COLO829 (cell line): ENCODE data around the gene CYB561A3.

Source experiments
- DNase-seq: peaks from one replicate; pipeline ENCODE4 v3.0.0; 2012; ENCODE audit warnings: low spot score

CYB561A3 gene

DNA sequence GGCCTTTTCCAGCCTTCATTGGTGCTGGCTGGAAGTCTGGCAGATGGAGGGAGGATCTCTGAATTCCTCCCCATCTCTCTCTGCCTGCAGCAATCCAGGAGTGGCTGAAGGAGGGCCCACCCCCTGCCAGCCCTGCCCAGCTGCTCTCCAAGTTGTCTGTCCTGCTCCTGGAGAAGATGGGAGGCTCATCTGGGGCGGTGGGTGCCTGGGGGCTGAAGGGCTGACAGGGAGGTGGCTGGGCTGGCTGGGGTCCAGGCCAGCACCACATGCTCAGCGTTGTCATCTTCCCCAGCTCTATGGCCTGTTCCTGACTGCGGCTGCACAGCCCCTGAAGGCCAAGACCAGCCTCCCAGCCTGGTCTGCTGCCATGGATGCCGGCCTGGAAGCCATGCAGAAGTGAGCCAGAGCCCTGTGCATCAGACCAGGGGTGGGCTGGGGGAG is 16.5 kb downstream of the CYB561A3 start:
- DNase-seq = no peak

DNA sequence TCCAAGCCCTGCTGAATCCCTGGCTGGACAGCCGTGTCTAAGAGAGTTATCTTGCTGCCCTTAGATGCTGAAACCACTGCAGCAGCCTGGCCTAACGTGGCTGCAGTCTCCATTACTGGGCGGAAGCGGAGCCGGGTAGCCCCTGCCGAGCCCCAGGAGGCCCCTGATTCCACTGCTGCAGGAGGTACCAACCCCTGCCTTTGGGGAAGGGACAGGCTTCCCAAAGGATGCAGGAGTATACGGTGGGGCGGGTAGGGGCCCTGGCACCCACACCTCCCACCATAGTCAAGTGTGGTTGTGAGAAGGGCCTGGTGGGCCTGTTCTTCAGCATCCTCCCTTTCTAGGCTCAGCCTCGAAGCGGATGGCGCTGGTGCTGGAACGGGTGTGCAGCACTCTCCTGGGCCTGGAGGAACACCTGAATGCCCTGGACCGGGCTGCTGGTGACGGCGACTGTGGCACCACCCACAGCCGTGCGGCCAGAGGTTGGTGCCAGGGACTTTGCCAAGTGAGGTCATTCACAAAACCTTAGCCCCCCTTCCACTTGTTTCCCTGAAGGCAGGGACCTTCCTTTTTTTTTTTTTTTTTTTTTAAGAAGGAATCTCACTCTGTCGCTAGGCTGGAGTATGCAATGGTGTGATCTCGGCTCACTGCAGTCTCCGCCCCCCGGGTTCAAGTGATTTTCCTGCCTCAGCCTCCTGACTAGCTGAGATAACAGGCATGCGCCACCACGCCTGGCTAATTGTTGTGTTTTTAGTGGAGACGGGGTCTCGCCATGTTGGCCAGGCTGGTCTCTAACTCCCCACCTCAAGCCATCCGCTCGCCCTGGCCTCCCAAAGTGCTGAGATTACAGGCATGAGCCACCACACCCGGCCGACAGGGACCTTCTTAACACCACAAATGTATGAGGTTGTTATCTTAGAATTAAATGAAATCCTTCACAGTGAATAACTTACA is 17.6 kb downstream of the CYB561A3 start:
- DNase-seq = no peak

DNA sequence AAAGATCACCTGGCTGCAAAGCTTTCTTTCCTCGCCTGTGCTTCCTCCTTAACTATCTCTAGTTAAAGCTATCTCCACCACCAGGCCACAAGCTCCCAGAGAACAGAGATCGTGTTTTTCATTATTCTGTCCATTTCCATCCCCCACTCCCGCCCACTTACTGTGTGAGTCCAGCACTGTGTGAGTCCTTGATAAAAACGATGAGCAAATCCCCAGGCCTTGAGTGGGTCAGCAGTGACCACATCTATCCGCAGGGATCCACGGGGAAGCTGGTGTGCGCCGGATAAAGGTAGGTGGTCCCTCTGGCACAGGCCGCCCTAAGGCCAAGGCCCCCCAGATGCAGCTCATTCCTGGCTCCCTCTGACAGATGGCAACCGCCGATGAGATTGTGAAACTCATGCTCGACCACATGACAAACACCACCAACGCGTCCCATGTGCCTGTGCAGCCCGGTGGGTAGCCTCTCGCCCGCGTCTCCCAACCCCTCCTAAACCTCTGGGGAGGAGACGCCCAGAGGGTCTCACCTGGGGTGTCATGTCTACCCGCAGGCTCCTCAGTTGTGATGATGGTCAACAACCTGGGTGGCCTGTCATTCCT is 19.4 kb downstream of the CYB561A3 start:
- no peak for DNase-seq

DNA sequence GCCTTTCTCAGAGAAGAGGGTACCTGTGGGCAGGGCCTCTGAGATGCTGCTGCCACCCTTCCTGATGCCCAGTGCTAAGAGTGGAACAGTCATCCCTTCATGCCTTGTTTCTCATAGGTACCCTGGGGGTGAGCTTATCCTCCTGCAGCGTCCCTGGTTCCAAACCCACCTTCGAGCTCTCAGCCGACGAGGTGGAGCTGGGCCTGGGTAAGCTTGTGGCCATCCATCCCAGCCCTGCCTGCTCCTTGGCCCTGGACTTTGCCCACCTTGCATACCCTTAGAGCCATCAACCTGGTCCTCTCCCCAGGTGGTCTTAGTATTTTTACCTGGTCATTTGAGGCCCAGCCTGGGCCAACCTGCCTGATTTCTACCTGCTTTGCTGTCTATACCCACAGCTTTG is 20.0 kb downstream of the CYB561A3 start:
- no peak for DNase-seq

DNA sequence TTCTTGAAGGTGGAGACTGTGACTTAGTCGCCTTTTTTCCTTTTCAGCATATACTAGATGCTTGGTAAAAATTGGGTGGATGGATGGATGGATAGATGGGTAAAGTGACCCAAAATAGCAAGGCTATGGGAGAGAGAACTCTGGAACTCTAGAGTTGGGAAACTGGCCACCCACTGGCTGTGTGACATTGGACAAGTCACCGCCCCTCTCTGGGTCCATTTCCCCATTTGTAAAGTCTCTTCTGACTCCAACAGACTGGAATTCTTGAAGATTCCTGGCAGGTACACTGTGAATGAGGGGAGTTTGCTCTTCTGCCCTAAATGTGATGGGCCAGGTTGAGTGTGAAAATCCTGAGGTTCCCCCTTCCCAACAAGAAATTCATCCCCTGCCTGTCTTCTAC is 20.7 kb downstream of the CYB561A3 start:
- DNase-seq = no peak

DNA sequence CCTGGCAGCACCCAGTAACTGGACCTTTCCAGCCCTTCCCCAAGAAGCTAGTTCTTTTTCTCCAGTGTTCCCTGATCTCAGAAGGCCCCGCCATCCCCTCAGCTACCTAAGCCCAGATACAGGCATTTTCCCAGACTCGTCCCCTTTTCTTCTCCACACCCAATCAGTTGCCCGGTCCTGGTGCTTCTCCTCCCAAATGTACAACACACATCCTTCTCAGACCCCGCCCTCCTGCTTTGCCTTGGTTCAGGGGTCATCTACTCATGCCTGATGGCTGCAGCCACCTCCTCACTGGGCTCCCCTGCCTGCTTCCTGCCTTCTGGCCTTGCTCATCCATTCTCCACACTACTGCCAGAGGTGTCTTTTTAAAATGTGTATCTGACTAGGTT is 22.2 kb downstream of the CYB561A3 start:
- DNase-seq = no peak

DNA sequence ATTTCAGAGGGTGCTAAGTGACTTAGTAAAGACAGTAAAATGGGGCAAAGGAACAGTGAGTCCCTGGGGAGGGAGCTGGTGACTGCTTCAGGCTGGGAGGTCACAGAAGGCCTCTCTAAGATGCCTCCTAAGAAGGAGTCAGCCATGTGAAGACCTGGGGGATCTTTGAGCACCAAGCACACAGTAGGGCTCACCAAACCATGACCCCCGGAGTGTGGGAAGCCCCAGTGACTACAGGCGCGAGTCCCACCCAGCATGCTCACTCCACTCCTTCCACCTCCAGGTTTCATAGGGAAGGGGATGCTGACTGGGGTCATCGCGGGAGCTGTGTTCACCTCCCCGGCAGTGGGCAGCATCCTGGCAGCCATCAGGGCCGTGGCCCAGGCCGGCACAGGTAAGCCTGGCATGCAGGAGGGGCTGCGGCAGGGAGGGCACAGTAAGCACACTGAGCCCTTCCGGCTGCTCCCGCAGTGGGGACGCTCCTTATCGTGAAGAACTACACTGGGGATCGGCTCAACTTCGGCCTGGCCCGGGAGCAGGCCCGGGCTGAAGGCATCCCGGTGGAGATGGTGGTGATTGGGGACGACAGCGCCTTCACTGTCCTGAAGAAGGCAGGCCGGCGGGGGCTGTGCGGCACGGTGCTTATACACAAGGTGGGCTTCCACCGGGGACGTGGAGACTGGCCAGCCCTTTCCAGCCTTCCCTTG is 22.7 kb downstream of the CYB561A3 start:
- no peak for DNase-seq

DNA sequence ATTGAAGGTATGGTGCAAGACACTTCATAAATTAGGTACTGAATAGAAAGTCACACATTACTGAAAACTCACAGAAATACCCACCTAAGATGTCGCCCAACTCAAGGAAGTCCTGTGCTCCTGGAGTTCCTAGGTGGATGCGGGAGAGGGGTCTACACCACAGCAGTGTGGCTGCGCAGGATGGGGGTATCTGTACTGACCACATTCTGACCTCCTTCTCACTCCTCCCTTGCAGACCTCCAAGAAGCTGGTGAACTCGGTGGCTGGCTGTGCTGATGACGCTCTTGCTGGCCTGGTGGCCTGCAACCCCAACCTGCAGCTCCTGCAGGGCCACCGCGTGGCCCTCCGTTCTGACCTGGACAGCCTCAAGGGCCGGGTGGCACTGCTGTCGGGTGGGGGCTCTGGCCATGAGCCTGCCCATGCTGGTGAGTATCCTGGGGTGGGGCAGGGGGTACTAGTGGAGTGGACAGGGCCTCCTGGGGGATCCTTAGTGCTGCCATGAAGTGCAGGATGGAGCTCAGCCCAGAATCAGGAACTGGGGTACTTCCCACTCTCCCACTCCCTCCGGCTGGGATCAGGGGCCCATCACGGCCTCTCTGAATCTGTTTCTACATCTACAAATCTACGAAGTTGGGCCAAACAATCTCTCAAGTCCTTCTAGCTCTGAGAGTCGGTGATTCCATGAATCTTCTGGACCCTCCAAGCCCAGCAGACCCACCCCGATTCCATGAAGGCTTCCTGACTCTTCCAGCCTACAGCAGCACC is 23.8 kb downstream of the CYB561A3 start:
- no peak for DNase-seq

DNA sequence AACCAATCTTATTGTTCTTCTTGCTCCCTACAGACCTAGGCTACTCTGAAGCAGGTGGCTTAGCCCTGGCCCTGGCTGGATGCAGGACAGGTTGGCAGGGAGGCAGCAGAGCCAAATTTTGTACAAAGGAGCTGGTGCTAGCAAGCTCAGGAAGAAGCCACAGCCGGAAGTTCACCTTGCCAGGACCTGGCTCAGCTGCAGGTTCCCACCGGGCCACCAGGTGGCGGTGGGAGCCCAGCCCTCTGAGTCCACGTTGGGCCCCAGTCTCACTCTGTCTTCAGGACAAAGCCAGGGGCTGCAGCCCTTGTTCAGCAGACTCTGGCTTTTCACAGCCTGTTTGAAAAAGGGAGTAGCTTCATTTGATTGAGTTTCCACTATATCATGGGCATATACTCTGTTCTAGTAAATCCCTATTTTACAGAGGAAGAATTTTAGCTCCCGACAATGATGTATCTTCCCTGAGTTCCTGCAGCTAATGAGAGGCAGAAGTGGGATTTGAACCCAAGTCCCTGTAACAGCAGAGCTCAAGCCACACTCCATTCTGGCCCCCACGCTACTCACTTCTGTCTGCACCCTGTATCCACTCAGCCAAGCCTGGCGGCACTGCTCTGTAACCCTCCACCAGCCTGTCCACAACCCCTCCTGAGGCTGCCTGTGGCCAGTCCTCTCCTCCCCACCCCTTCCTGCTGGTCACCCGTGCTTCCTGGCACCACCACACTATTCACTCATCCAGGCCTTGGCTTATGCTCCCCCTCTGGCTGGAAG is 25.3 kb downstream of the CYB561A3 start:
- DNase-seq = peak; percentile 66

DNA sequence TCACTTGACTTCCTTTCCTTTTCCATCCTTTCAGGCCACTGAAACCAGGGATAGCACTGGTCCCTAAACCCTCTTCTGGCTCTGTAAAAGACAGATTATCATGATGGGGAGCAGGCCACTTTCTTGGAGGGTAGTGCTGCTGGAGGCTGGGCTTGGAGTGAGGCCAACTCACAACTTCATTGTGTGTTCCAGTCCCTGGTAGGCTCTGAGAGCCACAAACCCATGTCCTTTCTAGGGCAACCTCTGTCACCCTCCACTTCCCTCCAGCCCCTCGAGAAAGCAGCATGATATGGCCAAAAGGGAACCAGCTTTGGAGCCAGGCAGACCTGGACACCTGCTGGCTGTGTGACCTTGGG is 26.3 kb downstream of the CYB561A3 start:
- DNase-seq = no peak

DNA sequence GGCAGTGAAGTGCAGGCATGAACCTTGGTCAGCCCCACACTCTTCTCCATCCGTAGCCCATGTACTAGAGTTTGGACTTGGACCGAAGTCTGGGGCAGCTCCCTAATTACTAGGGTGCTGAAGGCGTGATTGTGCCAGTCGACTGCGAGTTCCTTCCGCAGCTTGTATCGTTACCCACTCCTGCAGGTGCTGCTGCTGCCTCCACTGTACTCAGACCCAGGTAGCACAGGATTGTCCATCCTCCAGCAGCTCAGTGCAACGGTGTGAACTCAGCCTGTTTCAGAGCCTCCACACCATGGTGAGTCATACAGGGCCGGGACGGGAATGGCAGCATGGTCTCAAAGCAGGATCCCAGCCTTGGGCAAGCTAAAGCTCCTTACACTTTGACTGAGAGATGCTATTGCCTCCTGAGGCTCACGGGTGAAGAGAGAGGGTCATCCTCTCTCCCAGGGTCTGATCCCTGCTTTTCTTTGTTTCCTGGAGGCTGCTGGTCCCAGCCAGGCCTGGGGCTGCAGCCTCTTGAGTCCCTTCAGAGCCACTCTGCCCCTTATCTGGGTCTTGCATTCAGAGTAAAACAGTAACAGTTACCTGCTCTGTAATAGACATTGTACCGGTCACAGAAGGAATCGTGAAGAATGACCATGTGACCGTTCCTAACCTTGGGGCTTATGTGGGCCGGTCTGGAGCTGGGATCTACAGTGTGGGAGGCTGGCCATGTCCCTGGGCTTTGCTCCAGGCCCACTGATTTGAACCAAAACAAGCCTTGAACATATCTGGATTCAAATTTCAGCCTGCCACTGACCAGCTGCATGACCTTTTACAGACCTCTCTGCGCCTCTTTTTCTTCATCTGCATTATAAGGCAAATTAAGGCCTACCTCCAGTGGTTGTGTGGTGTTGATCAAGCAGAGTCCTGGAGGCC is 27.0 kb downstream of the CYB561A3 start:
- DNase-seq = no peak

DNA sequence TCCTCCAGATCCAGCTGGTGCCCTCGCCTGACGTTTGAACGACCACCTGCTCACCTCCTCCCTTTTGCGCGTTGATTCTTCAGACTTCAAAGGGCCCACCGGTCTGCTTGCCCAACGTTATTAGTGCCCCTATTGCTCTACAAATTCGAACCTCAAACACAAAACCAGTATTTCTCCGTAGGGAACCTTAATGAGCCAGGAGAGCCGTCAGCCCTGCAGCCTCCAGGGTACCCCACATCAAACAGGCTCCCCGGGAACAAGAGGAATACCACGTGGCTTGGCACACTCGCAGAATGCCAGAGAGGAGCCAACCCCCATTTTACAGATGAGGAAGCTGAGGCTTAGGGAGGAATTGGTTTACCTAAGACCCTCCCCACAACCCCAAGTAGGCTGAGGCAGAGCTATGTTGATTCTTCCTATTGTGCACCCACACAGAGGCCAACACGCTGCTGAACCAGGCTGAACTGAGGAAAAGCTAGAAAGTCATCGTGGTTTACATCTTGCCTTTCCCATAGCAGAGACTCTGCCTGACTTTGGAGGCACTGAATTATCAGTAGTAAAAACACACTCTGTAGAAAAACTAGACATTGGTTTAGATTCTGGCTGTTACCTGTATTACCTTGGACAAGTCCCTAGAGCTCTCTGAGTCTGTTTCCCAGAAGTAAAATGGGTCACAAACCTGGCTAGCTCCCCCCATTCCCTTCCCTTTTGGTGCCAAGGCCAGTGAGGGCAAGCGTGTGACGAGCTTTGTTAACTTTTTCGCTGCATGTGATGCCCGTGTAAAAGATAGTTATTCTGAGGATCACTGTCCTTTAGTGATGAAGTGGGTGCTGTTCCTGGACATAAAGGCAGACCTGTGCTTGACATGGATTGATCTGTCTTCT is 27.9 kb downstream of the CYB561A3 start:
- DNase-seq = no peak

DNA sequence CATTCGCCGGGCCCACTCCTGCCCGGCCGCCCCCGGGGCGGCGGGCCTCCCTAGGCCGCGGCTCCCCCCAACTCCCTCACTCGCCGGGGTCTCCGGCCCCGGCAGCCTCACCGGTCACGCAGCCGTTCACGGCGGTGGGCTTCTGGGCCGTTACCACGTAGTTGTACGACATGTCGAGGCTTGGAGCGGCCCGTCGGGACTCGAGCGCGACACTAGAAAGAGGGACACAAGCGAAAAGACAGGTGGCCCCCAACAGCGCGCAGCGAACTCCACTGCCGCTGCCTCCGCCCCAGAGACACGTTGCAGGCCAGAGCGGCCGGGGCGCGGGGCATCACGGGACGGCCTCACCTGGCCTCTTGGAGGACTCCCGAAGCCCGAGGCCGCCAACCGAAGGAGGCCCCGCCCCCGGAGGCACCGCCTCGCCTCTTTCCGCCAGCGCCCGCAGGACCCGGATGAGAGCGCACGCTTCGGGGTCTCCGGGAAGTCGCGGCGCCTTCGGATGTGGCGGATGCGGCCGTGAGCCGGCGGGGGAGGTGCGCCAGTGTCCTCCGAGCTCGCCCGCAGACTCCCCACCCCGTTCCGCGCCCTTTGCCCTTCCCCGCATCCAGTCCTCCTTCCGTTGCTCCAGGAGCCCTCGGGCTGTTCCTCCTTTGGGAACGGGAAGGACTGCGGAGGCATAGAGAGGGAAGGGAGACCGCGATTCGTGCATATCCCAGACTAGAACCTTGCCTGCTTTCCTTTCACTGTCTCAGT is 28.7 kb downstream of the CYB561A3 start, which contains the start of the genes DDB1 and TKFC:
TSS of gene DDB1 (minus strand) at position 309 of the 753 bp plus-strand sequence. CDS start at position 172, 137 bp downstream.
TSS of gene TKFC (plus strand) at position 432 of the 753 bp plus-strand sequence. CDS start 1,501 bp downstream, outside the sequence.
- DNase-seq = peak; percentile 96

DNA sequence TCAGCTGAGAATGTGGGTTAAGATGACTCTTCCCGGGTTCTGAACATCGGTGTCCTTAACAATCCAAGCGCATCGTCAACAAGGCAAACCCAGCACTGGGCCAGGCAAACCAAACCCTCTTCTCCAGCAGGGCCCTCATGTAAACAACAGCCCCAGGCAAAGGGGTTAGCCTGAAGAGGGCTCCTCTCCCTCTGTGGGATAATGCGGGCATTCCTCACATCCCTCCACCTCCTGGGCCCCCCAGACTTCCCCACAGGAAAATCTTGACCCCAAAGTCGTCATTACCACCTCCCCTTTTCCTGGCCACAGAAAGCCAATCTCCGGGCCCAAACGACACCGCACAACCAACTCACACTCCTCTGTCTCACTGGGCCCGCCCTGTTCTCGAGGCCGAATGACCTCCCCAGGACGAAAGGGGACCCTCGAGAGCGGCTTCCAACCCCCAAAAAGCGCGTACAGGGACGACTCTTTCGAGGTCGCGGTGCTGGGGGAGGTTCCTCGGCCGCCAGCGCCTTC is 29.3 kb downstream of the CYB561A3 start:
- peak; percentile 35 for DNase-seq

DNA sequence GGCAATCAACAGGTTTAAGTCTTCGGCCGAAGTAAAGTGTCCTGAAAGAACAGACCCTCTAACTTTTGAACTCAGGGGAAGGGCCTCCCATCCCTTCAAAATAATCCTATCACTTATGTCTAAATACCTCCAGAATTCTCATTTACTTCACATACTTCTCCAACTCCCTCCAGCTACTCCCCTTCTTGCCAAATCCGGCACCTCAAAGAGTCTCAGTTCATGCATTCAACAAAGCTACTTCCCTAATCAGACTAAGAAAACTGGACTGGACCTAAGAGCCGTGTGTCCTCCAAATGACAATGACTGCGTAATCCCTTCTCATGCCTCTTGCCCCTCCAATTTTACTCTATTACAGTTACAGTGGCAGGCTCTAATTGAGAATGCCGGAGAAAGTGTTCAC is 30.0 kb downstream of the CYB561A3 start:
- no peak for DNase-seq

DNA sequence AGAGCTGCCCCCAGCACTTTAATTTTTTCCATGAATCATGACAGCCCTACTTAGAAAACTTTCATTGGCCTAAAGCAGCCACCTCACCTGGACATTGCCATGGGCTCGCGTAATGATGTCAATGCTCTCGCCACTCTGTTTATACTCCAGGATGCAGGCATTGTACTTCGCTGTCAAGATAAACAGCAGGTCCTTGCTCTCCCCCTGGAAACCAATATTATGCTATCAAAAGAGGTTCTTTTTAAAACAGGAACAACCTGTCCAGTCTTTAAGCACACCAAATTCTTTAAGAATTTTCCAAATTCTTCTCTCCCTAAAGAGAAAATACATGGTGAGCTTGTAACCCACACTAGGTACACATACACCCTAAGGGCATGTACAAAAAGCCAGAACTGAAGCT is 31.8 kb downstream of the CYB561A3 start:
- no peak for DNase-seq

DNA sequence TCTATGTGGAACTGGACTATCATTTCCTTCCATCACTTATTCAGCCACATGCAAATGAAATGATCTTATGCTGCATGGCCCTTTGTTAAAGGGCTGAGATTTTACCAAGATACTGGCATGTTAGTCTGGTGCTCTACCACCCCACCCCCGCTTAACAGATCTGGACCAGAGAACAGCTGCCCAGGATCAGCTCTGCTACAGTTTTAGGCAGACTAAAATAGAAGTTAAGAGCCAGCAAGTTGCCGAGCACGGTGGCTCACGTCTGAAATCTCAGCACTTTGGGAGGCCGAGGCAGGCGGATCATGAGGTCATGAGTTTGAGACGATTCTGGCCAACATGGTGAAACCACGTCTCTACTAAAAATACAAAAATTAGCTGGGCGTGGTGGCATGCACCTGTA is 33.3 kb downstream of the CYB561A3 start:
- DNase-seq = no peak

DNA sequence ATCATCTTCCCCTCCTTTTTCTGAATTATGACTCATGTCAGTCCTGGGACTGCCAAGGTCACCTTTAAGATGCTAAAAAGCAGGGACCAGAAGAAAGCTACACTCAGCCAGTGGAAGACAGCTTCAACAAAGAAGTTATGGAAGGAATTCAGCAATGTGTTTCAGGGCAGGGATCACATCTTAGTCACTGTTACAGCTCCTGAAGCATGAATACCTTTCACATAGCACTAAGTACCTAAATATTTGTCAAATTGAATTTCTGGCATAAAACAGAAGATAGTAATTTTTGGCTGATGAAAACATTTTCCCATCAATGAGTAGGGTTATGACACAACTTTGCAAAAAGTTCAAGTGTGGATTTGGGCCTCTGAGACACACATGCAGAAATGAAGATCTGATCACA is 34.0 kb downstream of the CYB561A3 start:
- DNase-seq = no peak
